Activated T-cell treated with anti-CD3 and anti-CD28 coated beads, Interleukin-2, amount 50 U/mL, for 24 hours (primary cell): ENCODE measurements around the gene ARHGDIA.

Experiments
- DNase-seq: peaks from one replicate; pipeline ENCODE4 v3.0.0-alpha.2; 2020
- H3K27ac Mint-ChIP-seq: 2 replicates; pipeline ENCODE4 v1.8.0; 2020; ENCODE audit warnings: mild to moderate bottlenecking, mixed read lengths
- H3K27me3 Mint-ChIP-seq: 2 replicates; pipeline ENCODE4 v1.8.0; 2020; ENCODE audit warnings: mixed read lengths
- H3K36me3 Mint-ChIP-seq: 2 replicates; pipeline ENCODE4 v1.8.0; 2020; ENCODE audit warnings: low read depth, mixed read lengths
- H3K4me1 Mint-ChIP-seq: 2 replicates; pipeline ENCODE4 v1.8.0; 2020; ENCODE audit warnings: low read depth, mixed read lengths
- H3K4me3 Mint-ChIP-seq: 2 replicates; pipeline ENCODE4 v1.8.0; 2020; ENCODE audit warnings: mild to moderate bottlenecking, moderate library complexity, mixed read lengths
- H3K9me3 Mint-ChIP-seq: 2 replicates; pipeline ENCODE4 v1.8.0; 2020; ENCODE audit warnings: mixed read lengths

The ARHGDIA gene

GRCh38 chr17:81885454-81885853, 14.3 kb upstream of the ARHGDIA start:
- H3K4me3 Mint-ChIP-seq, result no peak overlapping the region
- peaks cover 32% of the 10 kb centered on the region for H3K4me1 Mint-ChIP-seq
- DNase-seq, result no peak
- no peaks in the 10 kb centered on the region for H3K9me3 Mint-ChIP-seq
- H3K36me3 Mint-ChIP-seq, result peaks cover 97% of the 10 kb centered on the region
- H3K27ac Mint-ChIP-seq, result peak overlapping the region; percentile 86
- H3K27me3 Mint-ChIP-seq, result no peaks in the 10 kb centered on the region

- H3K4me1 Mint-ChIP-seq, result peaks cover 29% of the 10 kb centered on the region
- no peak for DNase-seq
- H3K4me3 Mint-ChIP-seq, result no peak overlapping the region
- peaks cover 97% of the 10 kb centered on the region for H3K36me3 Mint-ChIP-seq
- H3K9me3 Mint-ChIP-seq, result no peaks in the 10 kb centered on the region
- H3K27me3 Mint-ChIP-seq, result no peaks in the 10 kb centered on the region
- peak overlapping the region; percentile 86 for H3K27ac Mint-ChIP-seq
These were observed 13.8 kb upstream of the ARHGDIA start for GRCh38 chr17:81884968-81885367.

- peaks cover 27% of the 10 kb centered on the region for H3K4me1 Mint-ChIP-seq
- peaks cover 97% of the 10 kb centered on the region for H3K36me3 Mint-ChIP-seq
- no peak for DNase-seq
- H3K4me3 Mint-ChIP-seq, result no peak overlapping the region
- no peaks in the 10 kb centered on the region for H3K27me3 Mint-ChIP-seq
- H3K27ac Mint-ChIP-seq, result peak overlapping the region; percentile 22
- H3K9me3 Mint-ChIP-seq, result no peaks in the 10 kb centered on the region
These were observed 13.4 kb upstream of the ARHGDIA start for GRCh38 chr17:81884520-81884919.

GRCh38 chr17:81879121-81879520, 8.0 kb upstream of the ARHGDIA start:
- Mint-ChIP-seq H3K4me1 (peaks cover 10% of the 10 kb centered on the region), H3K27me3 (no peaks in the 10 kb centered on the region), H3K9me3 (no peaks in the 10 kb centered on the region), H3K36me3 (peaks cover 69% of the 10 kb centered on the region), H3K4me3 (no peak overlapping the region), H3K27ac (peak overlapping the region; percentile 2)
- no peak for DNase-seq

GRCh38 chr17:81878294-81878693, 7.2 kb upstream of the ARHGDIA start:
- H3K27me3 Mint-ChIP-seq, result no peaks in the 10 kb centered on the region
- H3K4me1 Mint-ChIP-seq, result peaks cover 18% of the 10 kb centered on the region
- H3K4me3 Mint-ChIP-seq, result no peak overlapping the region
- H3K36me3 Mint-ChIP-seq, result peaks cover 67% of the 10 kb centered on the region
- no peaks in the 10 kb centered on the region for H3K9me3 Mint-ChIP-seq
- no peak overlapping the region for H3K27ac Mint-ChIP-seq
- DNase-seq, result no peak

GRCh38 chr17:81877569-81877968, 6.4 kb upstream of the ARHGDIA start:
- Mint-ChIP-seq H3K4me1 (peaks cover 25% of the 10 kb centered on the region), H3K27me3 (no peaks in the 10 kb centered on the region), H3K36me3 (peaks cover 68% of the 10 kb centered on the region), H3K27ac (peak overlapping the region; percentile 50), H3K9me3 (no peaks in the 10 kb centered on the region), H3K4me3 (no peak overlapping the region)
- DNase-seq, result no peak

- Mint-ChIP-seq H3K4me3 (peak overlapping the region; percentile 87), H3K9me3 (no peaks in the 10 kb centered on the region), H3K27me3 (no peaks in the 10 kb centered on the region), H3K4me1 (peaks cover 50% of the 10 kb centered on the region), H3K36me3 (peaks cover 58% of the 10 kb centered on the region), H3K27ac (peak overlapping the region; percentile 97)
- peak; percentile 96 for DNase-seq
These were observed 472 bp upstream of the ARHGDIA start for GRCh38 chr17:81871387-81872230.

- Mint-ChIP-seq H3K27me3 (no peaks in the 10 kb centered on the region), H3K27ac (peak overlapping the region; percentile 94), H3K36me3 (peaks cover 70% of the 10 kb centered on the region), H3K9me3 (no peaks in the 10 kb centered on the region), H3K4me1 (peaks cover 59% of the 10 kb centered on the region), H3K4me3 (peak overlapping the region; percentile 93)
- DNase-seq, result peak; percentile 73
These were observed 781 bp downstream of the ARHGDIA start for GRCh38 chr17:81870131-81870980.

- H3K9me3 Mint-ChIP-seq, result no peaks in the 10 kb centered on the region
- no peaks in the 10 kb centered on the region for H3K27me3 Mint-ChIP-seq
- peak; percentile 76 for DNase-seq
- peaks cover 79% of the 10 kb centered on the region for H3K36me3 Mint-ChIP-seq
- peak overlapping the region; percentile 93 for H3K4me3 Mint-ChIP-seq
- H3K4me1 Mint-ChIP-seq, result peaks cover 57% of the 10 kb centered on the region
- peak overlapping the region; percentile 94 for H3K27ac Mint-ChIP-seq
These were observed 1.7 kb downstream of the ARHGDIA start for GRCh38 chr17:81869221-81870130.

- Mint-ChIP-seq H3K4me1 (peaks cover 51% of the 10 kb centered on the region), H3K9me3 (no peaks in the 10 kb centered on the region), H3K27ac (peak overlapping the region; percentile 94), H3K36me3 (peaks cover 84% of the 10 kb centered on the region), H3K4me3 (peak overlapping the region; percentile 93), H3K27me3 (no peaks in the 10 kb centered on the region)
- no peak for DNase-seq
These were observed 2.4 kb downstream of the ARHGDIA start for GRCh38 chr17:81868674-81869220.

- peak overlapping the region; percentile 43 for H3K4me3 Mint-ChIP-seq
- peak overlapping the region; percentile 86 for H3K27ac Mint-ChIP-seq
- H3K4me1 Mint-ChIP-seq, result peaks cover 52% of the 10 kb centered on the region
- no peak for DNase-seq
- no peaks in the 10 kb centered on the region for H3K9me3 Mint-ChIP-seq
- peaks cover 85% of the 10 kb centered on the region for H3K36me3 Mint-ChIP-seq
- no peaks in the 10 kb centered on the region for H3K27me3 Mint-ChIP-seq
These were observed 3.0 kb downstream of the ARHGDIA start for GRCh38 chr17:81867991-81868673.

- H3K27ac Mint-ChIP-seq, result peak overlapping the region; percentile 86
- peaks cover 86% of the 10 kb centered on the region for H3K36me3 Mint-ChIP-seq
- DNase-seq, result peak; percentile 63
- H3K4me1 Mint-ChIP-seq, result peaks cover 53% of the 10 kb centered on the region
- H3K4me3 Mint-ChIP-seq, result peak overlapping the region; percentile 49
- no peaks in the 10 kb centered on the region for H3K27me3 Mint-ChIP-seq
- no peaks in the 10 kb centered on the region for H3K9me3 Mint-ChIP-seq
These were observed 3.8 kb downstream of the ARHGDIA start for GRCh38 chr17:81867170-81867990.
